ENCODE measurements around the gene AP2M1.

Gene AP2M1

GRCh38 chr3:184209146-184209923 lies 34.7 kb downstream of the AP2M1 start:
- DNase-seq (ENCODE audit: low spot score) = no peak
- TF ChIP-seq, protein P1, sequence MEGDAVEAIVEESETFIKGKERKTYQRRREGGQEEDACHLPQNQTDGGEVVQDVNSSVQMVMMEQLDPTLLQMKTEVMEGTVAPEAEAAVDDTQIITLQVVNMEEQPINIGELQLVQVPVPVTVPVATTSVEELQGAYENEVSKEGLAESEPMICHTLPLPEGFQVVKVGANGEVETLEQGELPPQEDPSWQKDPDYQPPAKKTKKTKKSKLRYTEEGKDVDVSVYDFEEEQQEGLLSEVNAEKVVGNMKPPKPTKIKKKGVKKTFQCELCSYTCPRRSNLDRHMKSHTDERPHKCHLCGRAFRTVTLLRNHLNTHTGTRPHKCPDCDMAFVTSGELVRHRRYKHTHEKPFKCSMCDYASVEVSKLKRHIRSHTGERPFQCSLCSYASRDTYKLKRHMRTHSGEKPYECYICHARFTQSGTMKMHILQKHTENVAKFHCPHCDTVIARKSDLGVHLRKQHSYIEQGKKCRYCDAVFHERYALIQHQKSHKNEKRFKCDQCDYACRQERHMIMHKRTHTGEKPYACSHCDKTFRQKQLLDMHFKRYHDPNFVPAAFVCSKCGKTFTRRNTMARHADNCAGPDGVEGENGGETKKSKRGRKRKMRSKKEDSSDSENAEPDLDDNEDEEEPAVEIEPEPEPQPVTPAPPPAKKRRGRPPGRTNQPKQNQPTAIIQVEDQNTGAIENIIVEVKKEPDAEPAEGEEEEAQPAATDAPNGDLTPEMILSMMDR (IDR thresholded peaks at IDR 0.05; ENCODE audit: extremely low read depth, insufficient read depth, missing control alignments) = no peak
- in situ Hi-C loops (cut with MboI; ENCODE audit: low pct_unique_long_range_greater_than_20kb, low sequenced_read_pairs, unreplicated experiment) = no loop called here

DNA sequence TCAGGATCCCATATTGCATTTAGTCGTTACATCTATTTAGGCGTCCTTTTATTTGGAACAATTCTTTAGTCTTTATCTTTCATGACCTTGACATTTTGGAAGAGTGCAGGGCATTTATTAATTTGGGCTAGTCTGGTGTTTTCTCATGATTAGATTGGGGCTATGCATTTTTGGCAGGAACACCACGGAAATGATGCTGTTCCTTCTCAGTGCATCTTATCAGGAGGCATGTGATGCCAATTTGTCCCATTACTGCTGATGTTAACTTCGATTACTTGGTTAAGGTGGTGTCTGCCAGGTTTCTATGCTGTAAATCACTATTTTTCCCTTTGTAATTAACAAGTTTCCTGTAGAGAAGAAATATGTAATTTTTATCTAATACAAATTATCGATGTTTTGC lies 36.6 kb downstream of the AP2M1 start:
- no peak for DNase-seq (ENCODE audit: low spot score)
- TF ChIP-seq, protein P1 (IDR thresholded peaks at IDR 0.05; ENCODE audit: extremely low read depth, insufficient read depth, missing control alignments) = no peak

DNA sequence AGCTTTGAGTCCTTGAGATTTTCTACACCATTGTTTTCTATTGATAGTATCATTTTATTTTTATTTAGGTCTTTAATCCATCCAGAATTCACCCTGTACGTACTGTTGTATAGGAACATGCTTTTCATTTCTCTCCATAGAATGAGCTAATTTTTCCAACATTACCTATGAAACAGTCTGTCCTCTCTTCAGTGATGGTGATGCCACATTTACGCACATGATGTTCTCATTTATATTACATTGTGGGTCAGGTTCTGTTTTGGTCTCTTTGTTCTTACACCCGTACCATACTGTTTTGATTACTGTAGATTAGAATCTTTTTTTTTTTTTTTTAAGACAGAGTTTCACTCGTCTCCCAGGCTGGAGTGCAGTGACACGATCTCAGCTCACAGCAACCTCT lies 37.1 kb downstream of the AP2M1 start:
- TF ChIP-seq, protein P1 (IDR thresholded peaks at IDR 0.05; ENCODE audit: extremely low read depth, insufficient read depth, missing control alignments) = no peak
- in situ Hi-C loops (cut with MboI; ENCODE audit: low pct_unique_long_range_greater_than_20kb, low sequenced_read_pairs, unreplicated experiment) = no loop called here

More for the DNA sequence above, 36.6 kb downstream of the AP2M1 start:
- in situ Hi-C loops (cut with MboI; ENCODE audit: low pct_unique_long_range_greater_than_20kb, low sequenced_read_pairs, unreplicated experiment) = no loop called here

DNA sequence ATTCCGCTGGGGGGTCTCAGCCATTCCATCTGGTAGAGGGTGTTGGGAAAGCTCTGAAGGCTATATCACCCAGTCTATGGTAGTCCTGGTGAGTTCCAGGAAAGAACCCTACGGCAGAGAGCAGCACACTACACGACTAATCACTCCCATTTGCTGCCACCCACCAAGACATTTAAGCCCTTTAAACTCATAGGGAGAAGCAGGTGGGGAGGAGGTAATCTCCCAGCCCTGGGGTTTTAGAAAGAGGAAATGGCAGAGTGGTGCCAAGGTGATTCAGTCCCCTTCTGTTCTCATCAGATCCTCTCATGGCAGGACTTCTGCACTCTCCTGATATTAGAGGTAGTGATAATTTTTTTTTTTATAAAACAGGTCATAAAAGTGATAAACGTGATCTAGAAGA lies 44.2 kb downstream of the AP2M1 start:
- no peak for DNase-seq (ENCODE audit: low spot score)
- TF ChIP-seq, protein P1 (IDR thresholded peaks at IDR 0.05; ENCODE audit: extremely low read depth, insufficient read depth, missing control alignments) = no peak
- in situ Hi-C loops (cut with MboI; ENCODE audit: low pct_unique_long_range_greater_than_20kb, low sequenced_read_pairs, unreplicated experiment) = no loop called here

More for the DNA sequence above, 37.1 kb downstream of the AP2M1 start:
- no peak for DNase-seq (ENCODE audit: low spot score)

DNA sequence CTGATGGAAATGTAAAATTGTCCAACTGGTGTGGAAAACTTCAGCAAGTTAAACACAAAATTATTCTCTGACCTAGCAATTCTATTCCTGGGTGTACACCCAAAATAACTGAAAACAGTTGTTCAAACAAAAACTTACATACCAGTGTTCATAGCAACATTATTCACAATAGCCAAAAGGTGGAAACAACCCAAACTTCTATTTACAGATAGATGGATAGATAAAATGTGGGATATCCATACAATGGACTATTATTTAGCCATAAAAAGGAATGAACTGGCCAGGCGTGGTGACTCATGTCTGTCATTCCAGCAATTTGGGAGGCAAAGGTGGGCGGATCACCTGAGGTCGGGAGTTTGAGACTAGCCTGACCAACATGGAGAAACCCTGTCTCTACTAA lies 47.9 kb downstream of the AP2M1 start:
- no peak for DNase-seq (ENCODE audit: low spot score)
- in situ Hi-C loops (cut with MboI; ENCODE audit: low pct_unique_long_range_greater_than_20kb, low sequenced_read_pairs, unreplicated experiment) = no loop called here
- TF ChIP-seq, protein P1 (IDR thresholded peaks at IDR 0.05; ENCODE audit: extremely low read depth, insufficient read depth, missing control alignments) = no peak

DNA sequence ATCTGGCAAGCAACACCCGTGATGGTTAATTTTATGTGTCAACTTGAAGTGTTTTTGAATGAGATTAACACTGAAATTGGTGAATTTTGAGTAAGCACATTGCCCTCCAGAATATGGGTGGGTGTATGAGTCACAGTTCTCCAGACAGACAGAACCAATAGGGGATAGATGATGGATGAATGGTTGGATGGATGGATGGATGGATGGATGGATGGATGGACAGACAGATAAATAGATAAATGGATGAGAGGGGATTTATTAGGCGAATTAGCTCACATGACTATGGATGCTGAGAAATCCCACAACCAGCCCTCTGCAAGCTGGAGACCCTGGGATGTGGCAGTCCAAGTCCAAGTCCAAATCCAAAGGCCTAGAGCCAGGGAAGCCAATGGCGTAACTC lies 49.3 kb downstream of the AP2M1 start:
- TF ChIP-seq, protein P1 (IDR thresholded peaks at IDR 0.05; ENCODE audit: extremely low read depth, insufficient read depth, missing control alignments) = no peak
- in situ Hi-C loops (cut with MboI; ENCODE audit: low pct_unique_long_range_greater_than_20kb, low sequenced_read_pairs, unreplicated experiment) = no loop called here
- no peak for DNase-seq (ENCODE audit: low spot score)
